ENCODE data around the gene NNT. TPM values are rescaled to one million over a fixed set of nuclear protein-coding genes. Genes with fewer than 3 reads are reported as not detected.

Gene NNT
- total RNA-seq, 1 experiment from 2014 or later = 71.6 TPM

- Histone ChIP-seq H3K9me3 (ENCODE audit: low read depth, low read length, poor library complexity, severe bottlenecking) (no peaks in the 10 kb centered on the region), H3K36me3 (ENCODE audit: insufficient read depth, low read length, poor library complexity, severe bottlenecking) (no peaks in the 10 kb centered on the region), H3K27ac (ENCODE audit: low read depth, low read length, poor library complexity, severe bottlenecking) (no peak overlapping the region), H3K27me3 (replicated peaks; ENCODE audit: insufficient read depth, low read depth, low read length, poor library complexity) (no peaks in the 10 kb centered on the region), H3K4me3 (ENCODE audit: low read depth, low read length, poor library complexity, severe bottlenecking) (no peak overlapping the region), H3K4me1 (ENCODE audit: insufficient read depth, low read length, poor library complexity, severe bottlenecking) (no peaks in the 10 kb centered on the region)
- no TSS peak for BruUV-seq (replicated peaks)
- CTCF ChIA-PET = no interaction called here
- POLR2A ChIA-PET (ENCODE audit: low non-redundant PET) = no interaction called here
- intact Hi-C loops (cut with micrococcal nuclease; ENCODE audit: unreplicated experiment) = no loop called here
- DNase-seq (ENCODE audit: low spot score) = no peak
- no peak for TF ChIP-seq EZH2 (IDR thresholded peaks at IDR 0.05; ENCODE audit: borderline replicate concordance, low read depth, low read length, poor library complexity, severe bottlenecking)
- no peak for TF ChIP-seq CTCF (conservative IDR thresholded peaks at IDR 0.05; ENCODE audit: low read depth, low read length)
These were observed 20.6 kb upstream of the NNT start for GRCh38 chr5:43582082-43583005.

DNA sequence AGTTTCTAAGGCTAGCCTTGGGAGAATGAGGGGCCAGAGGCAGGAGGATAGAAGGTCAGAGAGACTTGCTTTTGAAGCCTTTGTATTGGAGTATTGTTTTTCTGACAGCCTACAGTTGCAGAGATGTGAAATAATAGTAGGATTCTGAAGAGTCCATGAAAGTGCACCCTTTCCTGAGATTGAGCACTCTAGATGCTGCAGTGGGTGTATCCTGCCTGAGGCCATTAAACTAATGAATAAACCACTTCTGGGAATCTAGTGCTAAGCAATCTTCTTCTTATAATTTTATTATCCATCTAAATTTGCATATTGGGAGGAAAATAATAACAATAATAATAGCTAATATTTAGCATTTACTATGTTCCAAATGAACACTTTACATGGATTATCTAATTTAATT lies 19.3 kb upstream of the NNT start:
- CTCF ChIA-PET = no interaction called here
- Histone ChIP-seq H3K4me1 (ENCODE audit: insufficient read depth, low read length, poor library complexity, severe bottlenecking) (no peaks in the 10 kb centered on the region), H3K9me3 (ENCODE audit: low read depth, low read length, poor library complexity, severe bottlenecking) (no peaks in the 10 kb centered on the region), H3K27me3 (replicated peaks; ENCODE audit: insufficient read depth, low read depth, low read length, poor library complexity) (no peaks in the 10 kb centered on the region), H3K4me3 (ENCODE audit: low read depth, low read length, poor library complexity, severe bottlenecking) (no peak overlapping the region), H3K27ac (ENCODE audit: low read depth, low read length, poor library complexity, severe bottlenecking) (no peak overlapping the region), H3K36me3 (ENCODE audit: insufficient read depth, low read length, poor library complexity, severe bottlenecking) (no peaks in the 10 kb centered on the region)
- no peak for DNase-seq (ENCODE audit: low spot score)
- BruUV-seq (replicated peaks) = no TSS peak
- intact Hi-C loops (cut with micrococcal nuclease; ENCODE audit: unreplicated experiment) = no loop called here
- TF ChIP-seq EZH2 (IDR thresholded peaks at IDR 0.05; ENCODE audit: borderline replicate concordance, low read depth, low read length, poor library complexity, severe bottlenecking) (no peak), CTCF (conservative IDR thresholded peaks at IDR 0.05; ENCODE audit: low read depth, low read length) (no peak)
- POLR2A ChIA-PET (ENCODE audit: low non-redundant PET) = no interaction called here

GRCh38 chr5:43584166-43584699 lies 18.7 kb upstream of the NNT start:
- no TSS peak for BruUV-seq (replicated peaks)
- ChIA-PET CTCF (no interaction called here), POLR2A (ENCODE audit: low non-redundant PET) (no interaction called here)
- intact Hi-C loops (cut with micrococcal nuclease; ENCODE audit: unreplicated experiment) = no loop called here
- TF ChIP-seq EZH2 (IDR thresholded peaks at IDR 0.05; ENCODE audit: borderline replicate concordance, low read depth, low read length, poor library complexity, severe bottlenecking) = no peak
- TF ChIP-seq CTCF (conservative IDR thresholded peaks at IDR 0.05; ENCODE audit: low read depth, low read length) = no peak
- Histone ChIP-seq H3K27me3 (replicated peaks; ENCODE audit: insufficient read depth, low read depth, low read length, poor library complexity) (no peaks in the 10 kb centered on the region), H3K9me3 (ENCODE audit: low read depth, low read length, poor library complexity, severe bottlenecking) (no peaks in the 10 kb centered on the region), H3K27ac (ENCODE audit: low read depth, low read length, poor library complexity, severe bottlenecking) (no peak overlapping the region), H3K4me1 (ENCODE audit: insufficient read depth, low read length, poor library complexity, severe bottlenecking) (no peaks in the 10 kb centered on the region), H3K36me3 (ENCODE audit: insufficient read depth, low read length, poor library complexity, severe bottlenecking) (no peaks in the 10 kb centered on the region), H3K4me3 (ENCODE audit: low read depth, low read length, poor library complexity, severe bottlenecking) (no peak overlapping the region)
- DNase-seq (ENCODE audit: low spot score) = no peak

All from A673 (cell line).